ENCODE data around the gene MAP3K19.

GRCh38 chr2:135096665-135097446 is 49.6 kb upstream of the MAP3K19 start:
- TF ChIP-seq CTCF (IDR thresholded peaks at IDR 0.05; ENCODE audit: insufficient read depth, low read depth, low read length) (no peak), EZH2 (IDR thresholded peaks at IDR 0.05; ENCODE audit: insufficient read depth, low read length) (no peak)
